GM19463 (cell line): ENCODE measurements around the gene RBMX2.

Experiments
- ATAC-seq: cut with Tn5 transposase; IDR thresholded peaks from one replicate; pipeline ENCODE4 v1.9.1; 2021; ENCODE audit warnings: mild to moderate bottlenecking, moderate library complexity; ENCODE audit not compliant: unreplicated experiment

RBMX2 gene

GRCh38 chrX:130444641-130445336 lies 43.0 kb downstream of the RBMX2 start:
- ATAC-seq, result peak; percentile 78

- ATAC-seq, result no peak
Observed at GRCh38 chrX:130446974-130447373, 45.2 kb downstream of the RBMX2 start.
